ENCODE data around the gene PPP2R5A.

Gene PPP2R5A

GRCh38 chr1:212354464-212354863, 69.3 kb downstream of the PPP2R5A start:
- TF ChIP-seq CREB1 (IDR thresholded peaks at IDR 0.05; ENCODE audit: low read depth), result no peak
- no peak for TF ChIP-seq RAD21 (IDR thresholded peaks at IDR 0.05; ENCODE audit: low read depth)
- no peak for TF ChIP-seq YY1 (IDR thresholded peaks at IDR 0.05; ENCODE audit: low read depth)
- no peak for TF ChIP-seq USF1 (IDR thresholded peaks at IDR 0.05)
- no peak for TF ChIP-seq CEBPB (IDR thresholded peaks at IDR 0.05)
- no peak for TF ChIP-seq EGR1 (IDR thresholded peaks at IDR 0.05)
- TF ChIP-seq REST (IDR thresholded peaks at IDR 0.05; ENCODE audit: low read depth), result no peak
- TF ChIP-seq TAF1 (IDR thresholded peaks at IDR 0.05; ENCODE audit: low read depth), result no peak
- TF ChIP-seq EP300 (IDR thresholded peaks at IDR 0.05; ENCODE audit: borderline replicate concordance), result no peak
- TF ChIP-seq MAX (IDR thresholded peaks at IDR 0.05), result no peak
- TF ChIP-seq TCF12 (IDR thresholded peaks at IDR 0.05; ENCODE audit: low read depth), result no peak
- TF ChIP-seq TEAD4 (IDR thresholded peaks at IDR 0.05), result no peak
- TF ChIP-seq NFIC (IDR thresholded peaks at IDR 0.05), result no peak
- no peak for TF ChIP-seq FOXM1 (IDR thresholded peaks at IDR 0.05; ENCODE audit: borderline replicate concordance, low read depth)

- TF ChIP-seq CEBPB (IDR thresholded peaks at IDR 0.05) (no peak), MAX (IDR thresholded peaks at IDR 0.05) (no peak), NFIC (IDR thresholded peaks at IDR 0.05) (no peak), ZBTB7A (IDR thresholded peaks at IDR 0.05; ENCODE audit: low read depth) (no peak), USF1 (IDR thresholded peaks at IDR 0.05) (no peak), TEAD4 (IDR thresholded peaks at IDR 0.05) (no peak), TAF1 (IDR thresholded peaks at IDR 0.05; ENCODE audit: low read depth) (no peak), TCF12 (IDR thresholded peaks at IDR 0.05; ENCODE audit: low read depth) (no peak), EP300 (IDR thresholded peaks at IDR 0.05; ENCODE audit: borderline replicate concordance) (no peak), FOXM1 (IDR thresholded peaks at IDR 0.05; ENCODE audit: borderline replicate concordance, low read depth) (no peak), RAD21 (IDR thresholded peaks at IDR 0.05; ENCODE audit: low read depth) (no peak), EGR1 (IDR thresholded peaks at IDR 0.05) (no peak), CREB1 (IDR thresholded peaks at IDR 0.05; ENCODE audit: low read depth) (no peak), YY1 (IDR thresholded peaks at IDR 0.05; ENCODE audit: low read depth) (no peak), REST (IDR thresholded peaks at IDR 0.05; ENCODE audit: low read depth) (no peak)
Measured at GRCh38 chr1:212355230-212355969, 70.2 kb downstream of the PPP2R5A start.

GRCh38 chr1:212359794-212360479, 74.7 kb downstream of the PPP2R5A start:
- TF ChIP-seq TAF1 (IDR thresholded peaks at IDR 0.05; ENCODE audit: low read depth) (no peak), CREB1 (IDR thresholded peaks at IDR 0.05; ENCODE audit: low read depth) (no peak), TCF12 (IDR thresholded peaks at IDR 0.05; ENCODE audit: low read depth) (no peak), USF1 (IDR thresholded peaks at IDR 0.05) (no peak), MAX (IDR thresholded peaks at IDR 0.05) (no peak), RAD21 (IDR thresholded peaks at IDR 0.05; ENCODE audit: low read depth) (no peak), ZBTB7A (IDR thresholded peaks at IDR 0.05; ENCODE audit: low read depth) (no peak), EGR1 (IDR thresholded peaks at IDR 0.05) (no peak)

GRCh38 chr1:212364985-212365384, 79.8 kb downstream of the PPP2R5A start:
- TF ChIP-seq TEAD4 (IDR thresholded peaks at IDR 0.05), result no peak
- no peak for TF ChIP-seq TAF1 (IDR thresholded peaks at IDR 0.05; ENCODE audit: low read depth)
- TF ChIP-seq USF1 (IDR thresholded peaks at IDR 0.05), result no peak
- no peak for TF ChIP-seq NFIC (IDR thresholded peaks at IDR 0.05)
- no peak for TF ChIP-seq EP300 (IDR thresholded peaks at IDR 0.05; ENCODE audit: borderline replicate concordance)
- TF ChIP-seq EGR1 (IDR thresholded peaks at IDR 0.05), result no peak
- no peak for TF ChIP-seq REST (IDR thresholded peaks at IDR 0.05; ENCODE audit: low read depth)
- no peak for TF ChIP-seq CEBPB (IDR thresholded peaks at IDR 0.05)
- no peak for TF ChIP-seq CREB1 (IDR thresholded peaks at IDR 0.05; ENCODE audit: low read depth)
- no peak for TF ChIP-seq TCF12 (IDR thresholded peaks at IDR 0.05; ENCODE audit: low read depth)
- no peak for TF ChIP-seq MAX (IDR thresholded peaks at IDR 0.05)
- TF ChIP-seq FOXM1 (IDR thresholded peaks at IDR 0.05; ENCODE audit: borderline replicate concordance, low read depth), result no peak
- no peak for TF ChIP-seq ZBTB7A (IDR thresholded peaks at IDR 0.05; ENCODE audit: low read depth)
- no peak for TF ChIP-seq RAD21 (IDR thresholded peaks at IDR 0.05; ENCODE audit: low read depth)
- TF ChIP-seq YY1 (IDR thresholded peaks at IDR 0.05; ENCODE audit: low read depth), result no peak
